Transverse colon (tissue), 4 donors: ENCODE results near the gene ZNF672. TPM values are rescaled to one million over a fixed set of nuclear protein-coding genes. Genes with fewer than 3 reads are reported as not detected.

Experiments used
- DNase-seq: peaks from one replicate; pipeline ENCODE4 v3.0.0-alpha.2; 2019
- H3K27ac ChIP-seq, 4 donors: fragments of 200-600 bp; sonication (generic); 2 replicates each; pipeline ENCODE4 v1.5.1; 2016 to 2018; ENCODE audit warnings: inconsistent platforms in 4 of 4
- H3K27me3 ChIP-seq: fragments of 200-600 bp; sonication (generic); 2 replicates; pipeline ENCODE4 v1.5.1; 2017; ENCODE audit warnings: inconsistent platforms
- H3K36me3 ChIP-seq, 4 donors: fragments of 200-600 bp; sonication (generic); 2 replicates each; pipeline ENCODE4 v1.5.1; 2017 to 2019; ENCODE audit warnings: inconsistent platforms in 4 of 4
- H3K4me1 ChIP-seq, 4 donors: fragments of 200-600 bp; sonication (generic); 2 replicates each; pipeline ENCODE4 v1.5.1; 2017 to 2020; ENCODE audit warnings: inconsistent platforms in 4 of 4
- H3K4me3 ChIP-seq, 4 donors: fragments of 200-600 bp; sonication (generic); 1 replicate in 1 of 4; 2 replicates in 3 of 4; pipeline versions ENCODE4 v1.5.1 to v1.6.1; 2017 to 2019; ENCODE audit warnings: inconsistent platforms in 4 of 4
- H3K9me3 ChIP-seq, 2 donors: fragments of 200-600 bp; sonication (generic); 2 replicates each; pipeline ENCODE4 v1.5.1; 2017 to 2019; ENCODE audit warnings: inconsistent platforms in 2 of 2
- EP300 ChIP-seq: sonication (generic); formaldehyde crosslinking; IDR thresholded peaks from one replicate; pipeline ENCODE4 v1.6.1; 2017; ENCODE audit warnings: antibody characterized with exemption, low read depth
- POLR2A ChIP-seq: fragments of 450-650 bp; IDR thresholded peaks from one replicate; pipeline ENCODE4 v1.6.1; 2016; ENCODE audit warnings: antibody characterized with exemption, mild to moderate bottlenecking, moderate library complexity
- POLR2AphosphoS5 ChIP-seq, 3 donors: sonication (generic); formaldehyde crosslinking; IDR thresholded peaks; one replicate each; pipeline ENCODE4 v1.6.1; 2016; ENCODE audit warnings: antibody characterized with exemption in 3 of 3
- WGBS, 2 donors: methylation state at CpG; one replicate each; pipeline ENCODE4 v1.1.5; 2018; ENCODE audit warnings: low coverage in 1 of 2; 5-methylcytosine and 5-hydroxymethylcytosine counted together
- in situ Hi-C, 4 donors: fragments of 200-750 bp; cut with MboI; loops; one replicate each; pipeline versions ENCODE4 v1.15.0 to v1.15.1; 2017; ENCODE audit warnings: low sequenced_read_pairs in 3 of 4, low pct_ligation_motif_present in 1 of 4, low pct_unique_long_range_greater_than_20kb in 1 of 4
- intact Hi-C: fragments of 100-400 bp; cut with DNase I; formaldehyde crosslinking; loops from one replicate; pipeline ENCODE4 v1.15.1; 2023; ENCODE audit warnings: low total_unique reads
- total RNA-seq, 4 donors: library from RNA; depleted of rRNA; stranded (reverse); fragments of >200 nt; gene quantifications; one replicate each; pipeline ENCODE4 v1.1.0, GENCODE V29; 2016
- TF ChIP-seq, protein P1 (sequence below), 5 experiments: fragments of 200-600 bp in 3 of 5; fragments of 450-650 bp in 2 of 5; sonication (generic) in 3 of 5; IDR thresholded peaks; 1 replicate in 2 of 5; 2 replicates in 3 of 5; pipeline ENCODE4 v1.5.1; 2016 to 2017; ENCODE audit warnings: antibody characterized with exemption in 5 of 5, inconsistent platforms in 3 of 5, mild to moderate bottlenecking in 2 of 5, moderate library complexity in 1 of 5

The ZNF672 gene
- total RNA-seq, 4 donors from 2014 or later, result 34.8 to 53.1 (median 44.7) TPM

DNA sequence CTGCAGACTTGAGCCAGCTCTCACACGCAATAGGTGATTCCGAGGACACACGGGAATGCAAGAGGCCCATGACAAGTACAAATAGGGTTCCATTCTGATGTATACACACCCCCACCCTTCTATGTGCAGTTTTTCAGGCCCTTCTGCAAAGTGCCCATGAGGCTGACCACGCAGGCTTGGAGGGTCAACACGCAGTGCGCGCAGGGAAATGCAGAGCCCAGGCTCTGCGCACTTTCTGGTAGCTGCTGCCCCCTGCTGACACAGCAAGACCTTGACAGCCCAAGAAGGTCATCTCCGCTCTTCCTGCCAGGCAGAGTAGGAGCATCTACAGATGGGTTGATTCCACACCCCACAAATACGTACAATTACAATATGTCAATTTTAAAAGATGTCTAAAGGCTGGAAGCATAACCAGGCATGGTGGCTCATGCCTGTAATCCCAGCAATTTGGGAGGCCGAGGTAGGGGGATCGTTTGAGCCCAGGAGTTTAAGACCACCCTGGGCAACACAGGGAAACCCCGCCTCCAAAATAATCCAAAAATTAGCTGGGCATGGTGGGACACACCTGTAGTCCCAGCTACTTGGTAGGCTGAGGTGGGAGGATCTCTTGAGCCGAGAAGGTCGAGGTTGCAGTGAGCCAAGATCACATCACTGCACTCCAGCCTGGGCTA, 30.8 kb upstream of the ZNF672 start:
- intact Hi-C loops (no loop called here), in situ Hi-C loops (no loop called here)
- Histone ChIP-seq H3K4me3 (no peak overlapping the region), H3K27ac (peak overlapping the region in 3 of 4 donors; percentile 31 to 68 (median 67)), H3K4me1 (peaks cover 9 to 40% (median 21%) of the 10 kb centered on the region in 4 donors), H3K27me3 (no peaks in the 10 kb centered on the region), H3K9me3 (no peaks in the 10 kb centered on the region), H3K36me3 (no peaks in the 10 kb centered on the region)
- TF ChIP-seq POLR2A (no peak), EP300 (no peak), POLR2AphosphoS5 (IDR thresholded peaks at IDR 0.05) (peak in 1 of 3 donors; percentile 8)
- TF ChIP-seq, protein P1, sequence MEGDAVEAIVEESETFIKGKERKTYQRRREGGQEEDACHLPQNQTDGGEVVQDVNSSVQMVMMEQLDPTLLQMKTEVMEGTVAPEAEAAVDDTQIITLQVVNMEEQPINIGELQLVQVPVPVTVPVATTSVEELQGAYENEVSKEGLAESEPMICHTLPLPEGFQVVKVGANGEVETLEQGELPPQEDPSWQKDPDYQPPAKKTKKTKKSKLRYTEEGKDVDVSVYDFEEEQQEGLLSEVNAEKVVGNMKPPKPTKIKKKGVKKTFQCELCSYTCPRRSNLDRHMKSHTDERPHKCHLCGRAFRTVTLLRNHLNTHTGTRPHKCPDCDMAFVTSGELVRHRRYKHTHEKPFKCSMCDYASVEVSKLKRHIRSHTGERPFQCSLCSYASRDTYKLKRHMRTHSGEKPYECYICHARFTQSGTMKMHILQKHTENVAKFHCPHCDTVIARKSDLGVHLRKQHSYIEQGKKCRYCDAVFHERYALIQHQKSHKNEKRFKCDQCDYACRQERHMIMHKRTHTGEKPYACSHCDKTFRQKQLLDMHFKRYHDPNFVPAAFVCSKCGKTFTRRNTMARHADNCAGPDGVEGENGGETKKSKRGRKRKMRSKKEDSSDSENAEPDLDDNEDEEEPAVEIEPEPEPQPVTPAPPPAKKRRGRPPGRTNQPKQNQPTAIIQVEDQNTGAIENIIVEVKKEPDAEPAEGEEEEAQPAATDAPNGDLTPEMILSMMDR (IDR thresholded peaks at IDR 0.05), result peak; percentile 71 to 90 (median 84)
- DNase-seq, result peak; percentile 74
- 52 to 61% methylated on average over 4 to 15 of the region's 15 CpGs for WGBS, 2 donors

DNA sequence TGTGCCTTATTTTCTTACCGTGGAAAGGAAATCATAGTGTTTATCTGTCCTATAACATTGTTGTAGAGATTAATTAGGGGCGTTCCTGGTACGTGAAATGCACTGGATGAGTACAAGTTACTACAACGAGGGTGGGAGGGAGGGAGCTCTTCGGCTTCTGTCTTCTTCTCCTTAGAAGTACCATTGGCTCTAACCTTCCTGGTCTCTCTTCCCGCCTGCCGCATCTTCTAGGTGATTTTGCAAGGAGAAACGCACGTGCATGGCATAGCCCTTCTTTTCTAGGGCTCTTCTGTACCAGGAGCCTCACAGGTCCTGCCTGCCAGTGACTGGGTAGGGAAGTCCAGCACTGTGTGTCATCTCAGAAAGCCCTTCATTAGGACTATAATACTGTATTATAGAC, 29.1 kb upstream of the ZNF672 start:
- peaks cover 9 to 40% (median 21%) of the 10 kb centered on the region in 4 donors for H3K4me1 ChIP-seq
- no peaks in the 10 kb centered on the region for H3K9me3 ChIP-seq
- in situ Hi-C loops (no loop called here), intact Hi-C loops (no loop called here)
- 77 to 94% methylated on average over 5 to 9 of the region's 9 CpGs for WGBS, 2 donors
- DNase-seq, result no peak
- H3K4me3 ChIP-seq, result no peak overlapping the region
- H3K36me3 ChIP-seq, result peaks cover 0 to 9% (median 3%) of the 10 kb centered on the region in 4 donors
- TF ChIP-seq POLR2AphosphoS5 (IDR thresholded peaks at IDR 0.05), result no peak
- TF ChIP-seq EP300, result no peak
- TF ChIP-seq, protein P1 (IDR thresholded peaks at IDR 0.05), result no peak
- no peak for TF ChIP-seq POLR2A
- H3K27me3 ChIP-seq, result no peaks in the 10 kb centered on the region
- no peak overlapping the region for H3K27ac ChIP-seq

DNA sequence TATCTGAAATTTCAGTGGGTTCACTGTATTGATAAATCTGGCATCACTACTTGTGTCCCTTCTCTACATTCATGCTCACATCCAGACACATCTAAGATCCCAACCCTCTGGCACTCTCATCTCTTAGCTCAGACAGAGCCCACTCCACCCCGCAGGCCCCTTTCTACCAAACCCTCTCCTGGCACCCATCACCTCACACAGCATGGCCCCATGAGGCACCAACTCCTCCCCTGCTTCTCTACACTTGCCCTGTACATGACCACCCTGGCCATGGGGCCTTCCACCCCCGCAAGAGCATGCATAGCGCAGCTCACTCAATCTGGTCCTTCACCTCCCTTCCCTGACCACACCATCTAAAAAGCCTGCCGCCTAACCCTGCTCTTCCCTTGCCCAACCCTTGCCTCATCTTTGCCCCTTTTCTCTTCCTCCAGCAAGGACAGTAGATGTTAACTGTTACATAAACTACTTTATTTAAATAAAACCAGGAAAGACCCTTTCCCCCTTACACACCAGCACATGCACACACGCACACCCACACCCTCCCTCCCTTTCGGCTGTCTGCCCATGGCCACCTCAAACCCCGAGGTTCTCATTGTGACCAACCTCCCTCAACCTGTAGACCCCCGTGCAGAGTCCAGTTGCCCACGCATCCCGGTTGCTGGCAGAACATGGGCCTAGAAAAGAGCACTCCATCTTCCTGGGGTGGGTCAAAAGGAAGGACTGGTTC, 27.9 kb upstream of the ZNF672 start:
- no peak for DNase-seq
- H3K4me3 ChIP-seq, result no peak overlapping the region
- no peaks in the 10 kb centered on the region for H3K27me3 ChIP-seq
- no peak for TF ChIP-seq POLR2AphosphoS5 (IDR thresholded peaks at IDR 0.05)
- TF ChIP-seq, protein P1 (IDR thresholded peaks at IDR 0.05), result no peak
- TF ChIP-seq POLR2A, result no peak
- TF ChIP-seq EP300, result no peak
- intact Hi-C loops, result no loop called here
- peaks cover 0 to 22% (median 9%) of the 10 kb centered on the region in 4 donors for H3K36me3 ChIP-seq
- WGBS, 2 donors, result 86 to 90% methylated on average over 8 to 10 of the region's 10 CpGs
- in situ Hi-C loops, result no loop called here
- H3K4me1 ChIP-seq, result peaks cover 6 to 27% (median 14%) of the 10 kb centered on the region in 4 donors
- H3K9me3 ChIP-seq, result no peaks in the 10 kb centered on the region
- H3K27ac ChIP-seq, result no peak overlapping the region

DNA sequence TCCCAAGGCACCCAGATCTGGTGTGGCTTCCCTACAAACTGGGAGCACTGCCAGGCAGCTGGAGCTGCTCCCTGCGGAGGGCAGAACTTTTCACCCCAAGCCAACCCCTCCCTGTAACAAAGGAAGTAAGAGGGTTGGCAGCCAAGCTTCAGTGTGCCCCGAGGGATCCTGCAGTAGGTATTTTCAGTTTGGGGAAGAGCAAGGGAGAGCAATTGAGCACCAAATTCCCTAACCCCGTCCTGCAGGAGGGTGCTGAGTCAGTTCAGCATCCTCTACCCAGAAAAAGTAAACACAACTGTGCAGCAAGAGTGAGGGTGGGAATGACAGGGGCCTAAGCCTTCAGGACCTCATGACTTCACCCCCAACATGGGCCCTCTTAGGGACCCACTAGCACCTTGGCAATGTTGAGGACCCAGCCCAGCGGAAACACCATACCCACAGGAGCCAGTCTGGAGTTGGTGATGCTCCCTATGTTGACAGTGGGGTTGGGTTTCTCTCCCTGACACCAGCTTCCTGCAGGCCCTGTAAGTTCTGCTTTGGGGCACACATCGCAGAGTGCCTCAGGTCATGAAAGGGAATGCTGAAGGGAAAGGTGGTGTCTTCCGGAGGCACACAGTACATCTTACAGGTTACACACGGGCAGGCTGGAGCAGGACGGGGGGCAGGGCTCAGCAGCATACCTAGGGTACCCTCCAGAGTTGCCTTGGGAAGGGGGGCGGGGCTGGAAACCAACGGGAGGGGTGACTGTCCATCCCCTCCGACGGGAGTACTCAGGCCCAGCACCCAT, 27.1 kb upstream of the ZNF672 start:
- intact Hi-C loops (no loop called here), in situ Hi-C loops (no loop called here)
- no peak for DNase-seq
- peaks cover 0 to 26% (median 13%) of the 10 kb centered on the region in 4 donors for H3K36me3 ChIP-seq
- H3K4me3 ChIP-seq, result no peak overlapping the region
- peaks cover 0 to 19% (median 8%) of the 10 kb centered on the region in 4 donors for H3K4me1 ChIP-seq
- H3K27me3 ChIP-seq, result no peaks in the 10 kb centered on the region
- WGBS, 2 donors, result 55 to 60% methylated on average over 4 to 12 of the region's 12 CpGs
- TF ChIP-seq, protein P1 (IDR thresholded peaks at IDR 0.05), result no peak
- TF ChIP-seq POLR2AphosphoS5 (IDR thresholded peaks at IDR 0.05) (no peak), POLR2A (no peak), EP300 (no peak)
- H3K9me3 ChIP-seq, result no peaks in the 10 kb centered on the region
- no peak overlapping the region for H3K27ac ChIP-seq
